Esophagus muscularis mucosa (tissue), 4 donors: ENCODE results near the gene LGI1.

Experiments used
- EP300 ChIP-seq: sonication (generic); formaldehyde crosslinking; IDR thresholded peaks from one replicate; pipeline ENCODE4 v1.6.1; 2017; ENCODE audit warnings: antibody characterized with exemption
- POLR2A ChIP-seq: fragments of 450-650 bp; IDR thresholded peaks from one replicate; pipeline ENCODE4 v1.6.1; 2017; ENCODE audit warnings: antibody characterized with exemption, moderate library complexity, mild to moderate bottlenecking, low read depth
- POLR2AphosphoS5 ChIP-seq, 2 donors: sonication (generic); formaldehyde crosslinking; IDR thresholded peaks; one replicate each; pipeline ENCODE4 v1.6.1; 2017; ENCODE audit warnings: antibody characterized with exemption in 2 of 2
- TF ChIP-seq, protein P1 (sequence below), 3 experiments: fragments of 200-600 bp in 2 of 3; fragments of 450-650 bp in 1 of 3; sonication (generic) in 2 of 3; IDR thresholded peaks; one replicate each; pipeline ENCODE4 v1.5.1; 2017 to 2019; ENCODE audit warnings: antibody characterized with exemption in 3 of 3, mild to moderate bottlenecking in 2 of 3, moderate library complexity in 1 of 3

DNA sequence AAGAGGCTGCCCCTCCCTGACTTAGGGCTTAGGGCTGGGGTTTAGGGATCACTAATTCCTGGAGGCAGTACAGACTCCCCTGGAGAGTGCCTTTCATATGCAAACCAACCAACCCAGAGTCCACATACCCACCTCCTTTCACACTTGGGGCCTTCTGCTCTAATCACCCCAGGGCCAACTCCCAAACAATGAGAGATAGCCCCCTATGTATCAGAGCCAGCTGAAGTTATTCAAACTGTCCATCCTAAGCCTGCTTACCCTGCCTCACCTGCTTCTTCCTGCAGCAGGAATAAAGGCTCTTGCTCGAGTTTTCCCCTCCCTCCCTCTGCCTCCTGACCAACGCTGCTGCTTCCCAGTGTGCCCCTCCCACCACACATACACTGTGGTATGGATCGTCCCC, 84.2 kb downstream of the LGI1 start:
- TF ChIP-seq POLR2AphosphoS5 (IDR thresholded peaks at IDR 0.05): no peak
- TF ChIP-seq, protein P1, sequence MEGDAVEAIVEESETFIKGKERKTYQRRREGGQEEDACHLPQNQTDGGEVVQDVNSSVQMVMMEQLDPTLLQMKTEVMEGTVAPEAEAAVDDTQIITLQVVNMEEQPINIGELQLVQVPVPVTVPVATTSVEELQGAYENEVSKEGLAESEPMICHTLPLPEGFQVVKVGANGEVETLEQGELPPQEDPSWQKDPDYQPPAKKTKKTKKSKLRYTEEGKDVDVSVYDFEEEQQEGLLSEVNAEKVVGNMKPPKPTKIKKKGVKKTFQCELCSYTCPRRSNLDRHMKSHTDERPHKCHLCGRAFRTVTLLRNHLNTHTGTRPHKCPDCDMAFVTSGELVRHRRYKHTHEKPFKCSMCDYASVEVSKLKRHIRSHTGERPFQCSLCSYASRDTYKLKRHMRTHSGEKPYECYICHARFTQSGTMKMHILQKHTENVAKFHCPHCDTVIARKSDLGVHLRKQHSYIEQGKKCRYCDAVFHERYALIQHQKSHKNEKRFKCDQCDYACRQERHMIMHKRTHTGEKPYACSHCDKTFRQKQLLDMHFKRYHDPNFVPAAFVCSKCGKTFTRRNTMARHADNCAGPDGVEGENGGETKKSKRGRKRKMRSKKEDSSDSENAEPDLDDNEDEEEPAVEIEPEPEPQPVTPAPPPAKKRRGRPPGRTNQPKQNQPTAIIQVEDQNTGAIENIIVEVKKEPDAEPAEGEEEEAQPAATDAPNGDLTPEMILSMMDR (IDR thresholded peaks at IDR 0.05): no peak
- TF ChIP-seq POLR2A: no peak
- TF ChIP-seq EP300: no peak
